Activated B cell treated with CpG ODN at 0.5 μM for 24 hours (primary cell): Measurements from ENCODE around the gene NXPH2. TPM values are rescaled to one million over a fixed set of nuclear protein-coding genes. Genes with fewer than 3 reads are reported as not detected.

ENCODE experiments used
- ATAC-seq: fragments of 200-7000 bp; cut with Tn5 transposase; one replicate; pipeline ENCODE4 v1.10.0; 2021; ENCODE audit warnings: low read depth, mild to moderate bottlenecking, moderate library complexity
- CTCF ChIA-PET: fragments of 350-600 bp; sonication (Branson Sonifier 250); formaldehyde crosslinking; loops from one replicate; lab custom pipeline; 2021; ENCODE audit warnings: antibody characterized with exemption; lab: Charles Lee
- POLR2A ChIA-PET: fragments of 350-600 bp; sonication (Branson Sonifier 250); formaldehyde crosslinking; loops from one replicate; lab custom pipeline; 2021; ENCODE audit warnings: antibody characterized with exemption; lab: Charles Lee
- DNase-seq: peaks from one replicate; pipeline ENCODE4 v3.0.0; 2022
- H3K27ac Mint-ChIP-seq: one replicate; pipeline ENCODE4 v1.8.0; 2020; ENCODE audit warnings: mixed read lengths
- H3K27me3 Mint-ChIP-seq: one replicate; pipeline ENCODE4 v1.8.0; 2021; ENCODE audit warnings: mixed read lengths
- H3K36me3 Mint-ChIP-seq: one replicate; pipeline ENCODE4 v1.8.0; 2021; ENCODE audit warnings: low read depth, mixed read lengths
- H3K4me1 Mint-ChIP-seq: one replicate; pipeline ENCODE4 v1.8.0; 2021; ENCODE audit warnings: mixed read lengths
- H3K4me3 Mint-ChIP-seq: one replicate; pipeline ENCODE4 v1.8.0; 2020; ENCODE audit warnings: mild to moderate bottlenecking, mixed read lengths
- H3K9me3 Mint-ChIP-seq: one replicate; pipeline ENCODE4 v1.8.0; 2020; ENCODE audit warnings: mixed read lengths
- CTCF ChIP-seq: fragments of 200-600 bp; IDR thresholded peaks from one replicate; pipeline ENCODE4 v1.8.0; 2022; ENCODE audit warnings: antibody characterized with exemption, mild to moderate bottlenecking
- intact Hi-C: fragments of 100-400 bp; cut with micrococcal nuclease; formaldehyde crosslinking; loops from one replicate; pipeline ENCODE4 v1.15.1; 2024
- total RNA-seq: library from RNA; stranded (reverse); gene quantifications from 2 replicates; pipeline ENCODE4 v1.2.3, GENCODE V29; 2022

Gene NXPH2
- total RNA-seq, 1 donor from 2014 or later, result not detected

- H3K4me1 Mint-ChIP-seq, result no peaks in the 10 kb centered on the region
- H3K36me3 Mint-ChIP-seq, result no peaks in the 10 kb centered on the region
- no peak overlapping the region for H3K27ac Mint-ChIP-seq
- intact Hi-C loops, result no loop called here
- CTCF ChIA-PET, result no interaction called here
- H3K9me3 Mint-ChIP-seq, result no peaks in the 10 kb centered on the region
- peaks cover 1% of the 10 kb centered on the region for H3K27me3 Mint-ChIP-seq
- no peak overlapping the region for H3K4me3 Mint-ChIP-seq
- POLR2A ChIA-PET, result no interaction called here
- no peak for TF ChIP-seq CTCF
- ATAC-seq, result no peak
- no peak for DNase-seq
Observed at GRCh38 chr2:138707392-138708074, 72.7 kb downstream of the NXPH2 start.

- TF ChIP-seq CTCF, result no peak
- H3K36me3 Mint-ChIP-seq, result no peaks in the 10 kb centered on the region
- H3K9me3 Mint-ChIP-seq, result no peaks in the 10 kb centered on the region
- DNase-seq (no peak), ATAC-seq (no peak)
- no peak overlapping the region for H3K27ac Mint-ChIP-seq
- no peak overlapping the region for H3K4me3 Mint-ChIP-seq
- H3K4me1 Mint-ChIP-seq, result no peaks in the 10 kb centered on the region
- ChIA-PET POLR2A (no interaction called here), CTCF (no interaction called here)
- intact Hi-C loops, result no loop called here
- no peaks in the 10 kb centered on the region for H3K27me3 Mint-ChIP-seq
Observed at GRCh38 chr2:138703242-138703641, 76.9 kb downstream of the NXPH2 start.

- TF ChIP-seq CTCF, result no peak
- Mint-ChIP-seq H3K27ac (no peak overlapping the region), H3K27me3 (no peaks in the 10 kb centered on the region), H3K9me3 (no peaks in the 10 kb centered on the region), H3K4me1 (no peaks in the 10 kb centered on the region), H3K36me3 (no peaks in the 10 kb centered on the region), H3K4me3 (no peak overlapping the region)
- DNase-seq, result no peak
- ATAC-seq, result no peak
- CTCF ChIA-PET, result no interaction called here
- intact Hi-C loops, result no loop called here
- POLR2A ChIA-PET, result no interaction called here
Observed at GRCh38 chr2:138700716-138701115, 79.5 kb downstream of the NXPH2 start.

GRCh38 chr2:138699421-138699820 lies 80.8 kb downstream of the NXPH2 start:
- Mint-ChIP-seq H3K4me1 (no peaks in the 10 kb centered on the region), H3K4me3 (no peak overlapping the region), H3K9me3 (no peaks in the 10 kb centered on the region), H3K36me3 (no peaks in the 10 kb centered on the region), H3K27me3 (no peaks in the 10 kb centered on the region), H3K27ac (no peak overlapping the region)
- CTCF ChIA-PET, result no interaction called here
- intact Hi-C loops, result no loop called here
- TF ChIP-seq CTCF, result no peak
- POLR2A ChIA-PET, result no interaction called here
- no peak for ATAC-seq
- DNase-seq, result no peak

GRCh38 chr2:138698428-138698827 lies 81.8 kb downstream of the NXPH2 start:
- Mint-ChIP-seq H3K27ac (no peak overlapping the region), H3K4me1 (no peaks in the 10 kb centered on the region), H3K36me3 (no peaks in the 10 kb centered on the region), H3K27me3 (no peaks in the 10 kb centered on the region), H3K9me3 (no peaks in the 10 kb centered on the region), H3K4me3 (no peak overlapping the region)
- no peak for TF ChIP-seq CTCF
- ChIA-PET CTCF (no interaction called here), POLR2A (no interaction called here)
- ATAC-seq, result no peak
- no peak for DNase-seq
- intact Hi-C loops, result no loop called here
